Right lung (tissue), 10 donors: ENCODE measurements around the gene BTG3. TPM values are rescaled to one million over a fixed set of nuclear protein-coding genes. Genes with fewer than 3 reads are reported as not detected.

Experiments used
- DNase-seq, 2 donors: peaks; one replicate each; pipeline ENCODE4 v3.0.0-alpha.2; 2013
- long read RNA-seq, 8 donors: transcript quantifications; one replicate each; lab custom pipeline, GENCODE V29; 2026
- polyA plus RNA-seq, 5 donors: library from polyadenylated mRNA; unstranded; fragments of 120-200 nt; gene quantifications; one replicate each; pipeline versions ENCODE4 v1.2.1 to v1.2.3, GENCODE V29; 2013; ENCODE audit warnings: inconsistent platforms in 1 of 5, low replicate concordance in 1 of 5; ENCODE audit not compliant: insufficient read length in 5 of 5, insufficient read depth in 1 of 5

Gene BTG3
- 10 to 100 TPM; 38.3 to 57.0 (median 41.7) TPM for polyA plus RNA-seq
- long read RNA-seq, donor 1, transcript BTG3-204 (2 exons, 531 nt), result minor isoform, 6 of 47 reads
- long read RNA-seq, donor 1, transcript BTG3-202 (5 exons, 1,456 nt), result major isoform, 31 of 47 reads
- long read RNA-seq, donor 1, partial matches to known transcripts, result 5 of 47 reads
- long read RNA-seq, donor 1, other reads (novel, unspliced or antisense), result 0 of 47 reads
- long read RNA-seq, donor 2, transcript BTG3-202 (5 exons, 1,456 nt), result major isoform, 20 of 26 reads
- long read RNA-seq, donor 2, partial matches to known transcripts, result 0 of 26 reads
- long read RNA-seq, donor 2, other reads (novel, unspliced or antisense), result 0 of 26 reads
- long read RNA-seq, donor 3, transcript BTG3-202 (5 exons, 1,456 nt), result major isoform, 29 of 42 reads
- long read RNA-seq, donor 3, partial matches to known transcripts, result 6 of 42 reads
- long read RNA-seq, donor 3, other reads (novel, unspliced or antisense), result 0 of 42 reads
- long read RNA-seq, donor 4, transcript BTG3-202 (5 exons, 1,456 nt), result major isoform, 15 of 20 reads
- long read RNA-seq, donor 4, partial matches to known transcripts, result 0 of 20 reads
- long read RNA-seq, donor 4, other reads (novel, unspliced or antisense), result 0 of 20 reads
- long read RNA-seq, donor 5, transcript BTG3-202 (5 exons, 1,456 nt), result major isoform, 36 of 45 reads
- long read RNA-seq, donor 5, transcript BTG3-204 (2 exons, 531 nt), result minor isoform, 7 of 45 reads
- long read RNA-seq, donor 5, partial matches to known transcripts, result 0 of 45 reads
- long read RNA-seq, donor 5, other reads (novel, unspliced or antisense), result 0 of 45 reads
- long read RNA-seq, donor 6, transcript BTG3-202 (5 exons, 1,456 nt), result major isoform, 29 of 33 reads
- long read RNA-seq, donor 6, partial matches to known transcripts, result 0 of 33 reads
- long read RNA-seq, donor 6, other reads (novel, unspliced or antisense), result 0 of 33 reads
- long read RNA-seq, donor 7, transcript BTG3-202 (5 exons, 1,456 nt), result major isoform, 13 of 15 reads
- long read RNA-seq, donor 7, partial matches to known transcripts, result 0 of 15 reads
- long read RNA-seq, donor 7, other reads (novel, unspliced or antisense), result 0 of 15 reads
- long read RNA-seq, donor 8, transcript BTG3-202 (5 exons, 1,456 nt), result major isoform, 12 of 14 reads
- long read RNA-seq, donor 8, partial matches to known transcripts, result 0 of 14 reads
- long read RNA-seq, donor 8, other reads (novel, unspliced or antisense), result 0 of 14 reads

- peak; percentile 88 for DNase-seq
These were observed at the start of gene BTG3 for GRCh38 chr21:17612565-17613241. Gene BTG3 (minus strand): TSS chr21:17612901. CDS start chr21:17609144, 3,757 bp downstream.

DNA sequence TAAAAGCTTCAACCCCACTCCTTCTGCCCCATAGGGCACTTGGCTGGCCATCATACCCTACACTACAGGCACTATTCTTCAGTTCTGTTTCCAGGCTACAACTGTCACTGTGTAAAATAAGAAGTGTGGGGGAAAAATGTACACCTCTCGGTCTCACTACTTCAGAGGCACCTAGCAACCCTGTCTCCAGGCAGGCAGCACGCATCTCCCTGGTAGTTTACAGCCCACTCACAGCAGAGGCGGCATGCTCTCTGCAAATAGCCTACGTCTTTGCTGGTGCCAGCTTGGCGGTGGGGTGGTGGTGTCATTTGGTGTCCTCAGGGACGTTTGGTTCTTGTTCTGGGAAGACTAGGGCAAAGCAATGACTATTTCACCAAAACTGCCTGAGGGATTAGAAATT lies 48.2 kb upstream of the BTG3 start:
- peak; percentile 13 to 18 for DNase-seq

DNA sequence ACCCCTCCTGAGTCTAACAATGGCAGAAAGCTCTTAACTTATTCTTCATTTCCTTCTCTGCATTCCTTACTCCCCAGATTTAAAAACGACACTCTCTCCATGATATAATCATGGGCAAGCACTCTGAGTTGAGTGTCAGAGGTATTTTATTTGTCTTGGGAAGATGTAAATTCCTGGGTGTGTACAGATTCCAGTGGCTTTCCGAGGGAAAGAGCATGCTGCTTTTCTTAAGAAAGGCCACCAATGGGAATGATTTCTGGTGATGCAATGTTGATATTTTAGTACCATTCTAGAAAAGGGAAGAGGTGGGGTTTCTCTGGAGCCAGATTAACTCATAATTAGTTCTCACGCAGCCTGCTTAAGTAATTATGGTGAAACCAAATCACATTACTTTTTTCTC lies 47.8 kb upstream of the BTG3 start:
- DNase-seq, result peak in 1 of 2 donors; percentile 6

GRCh38 chr21:17658931-17659330 lies 46.2 kb upstream of the BTG3 start:
- no peak for DNase-seq

DNA sequence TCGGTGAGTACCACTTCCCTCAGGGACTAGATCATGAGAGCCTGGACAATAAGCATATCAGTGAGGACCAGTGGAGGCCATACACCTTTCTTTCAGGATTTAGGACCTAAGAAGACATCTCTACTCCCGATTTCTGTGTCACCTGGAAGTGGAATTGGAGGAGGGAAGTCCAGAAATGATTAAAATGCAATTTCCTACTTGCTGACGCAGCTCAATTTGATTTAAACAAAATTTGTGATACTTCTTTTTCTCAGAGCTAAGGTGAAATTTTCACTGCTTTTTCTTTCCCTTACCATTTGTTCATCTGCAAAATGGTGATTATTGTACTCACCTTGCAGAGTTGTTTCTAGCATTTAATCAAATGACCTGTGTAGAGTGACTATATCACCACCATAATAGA lies 38.8 kb upstream of the BTG3 start:
- DNase-seq, result no peak

GRCh38 chr21:17650292-17650691 lies 37.6 kb upstream of the BTG3 start:
- DNase-seq, result no peak

DNA sequence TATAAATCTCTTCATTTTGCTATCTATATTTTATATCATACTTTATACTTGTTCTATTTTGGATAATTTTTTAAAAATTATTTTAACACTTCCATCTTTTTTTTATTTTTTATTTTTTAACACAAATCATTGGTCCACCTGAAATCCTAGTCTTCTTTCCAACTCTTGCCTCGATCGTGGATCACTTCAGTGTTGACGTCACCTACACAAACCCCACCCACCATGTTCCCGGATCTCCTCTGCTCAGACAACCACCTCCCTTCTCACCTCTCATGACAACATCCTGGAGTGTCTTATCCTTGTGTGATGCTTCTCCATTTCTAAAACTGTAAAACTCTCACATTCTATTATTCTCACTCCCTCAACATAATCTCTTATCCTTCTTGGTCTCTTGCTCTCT lies 34.1 kb upstream of the BTG3 start:
- no peak for DNase-seq

GRCh38 chr21:17644186-17644585 lies 31.5 kb upstream of the BTG3 start:
- DNase-seq, result no peak

GRCh38 chr21:17640821-17641220 lies 28.1 kb upstream of the BTG3 start:
- no peak for DNase-seq

DNA sequence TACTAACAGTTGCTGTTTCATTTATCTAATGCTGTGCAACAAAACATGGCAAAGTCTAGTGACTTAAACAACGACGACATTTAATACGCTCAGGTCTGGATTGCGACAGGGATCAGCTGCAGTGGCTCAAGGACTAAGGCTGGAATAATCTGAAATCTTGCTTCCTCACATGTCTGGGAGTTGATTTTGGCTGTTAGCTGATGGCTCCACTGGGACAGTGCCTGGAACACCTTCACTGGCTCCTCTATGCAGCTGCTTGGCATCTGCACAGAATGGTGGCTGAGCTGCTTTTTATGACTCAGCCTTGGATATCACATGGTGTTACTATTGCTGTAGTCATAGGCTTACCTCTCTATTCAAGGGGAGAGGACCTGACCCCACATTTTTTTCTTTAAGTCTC lies 24.0 kb upstream of the BTG3 start:
- no peak for DNase-seq

DNA sequence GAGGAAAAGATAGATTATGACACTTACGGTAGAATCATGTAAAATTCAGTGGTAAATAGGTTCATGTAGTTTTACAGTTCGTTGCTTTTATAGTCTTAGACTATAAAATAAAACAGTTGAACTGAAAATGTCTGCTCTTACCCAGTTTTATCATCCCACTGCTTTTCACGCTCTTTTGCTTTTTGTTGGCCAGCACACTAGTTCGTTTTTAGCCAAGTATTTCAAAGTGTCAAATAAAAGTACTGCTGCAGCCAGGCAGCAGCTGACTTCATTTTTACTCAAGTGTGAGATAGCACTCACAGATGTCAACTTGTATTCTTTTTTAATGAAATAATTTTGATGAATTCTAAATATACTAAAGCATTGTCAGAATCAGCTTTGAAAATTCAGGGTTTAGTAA lies 18.5 kb upstream of the BTG3 start:
- DNase-seq, result peak; percentile 38 to 43

DNA sequence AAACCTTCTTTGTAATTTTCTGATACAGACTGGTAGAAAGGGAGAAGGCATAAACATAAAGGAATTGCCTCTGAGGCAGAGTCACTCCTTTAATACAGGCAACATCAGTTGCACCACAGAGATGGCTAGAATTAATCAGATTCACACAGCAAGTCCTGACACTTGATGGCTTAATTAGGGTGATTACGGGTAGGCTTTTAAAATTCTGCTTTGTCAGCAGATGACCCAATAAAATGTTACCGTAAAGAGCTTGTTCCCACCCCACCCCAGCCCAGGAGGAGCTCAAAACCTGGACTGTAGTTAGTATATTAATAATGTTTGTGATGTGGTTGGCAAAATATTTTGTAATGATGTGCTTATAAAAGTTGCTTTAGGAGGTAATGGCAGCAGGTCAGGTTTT lies 9.3 kb upstream of the BTG3 start:
- DNase-seq, result no peak

- peak in 1 of 2 donors; percentile 12 for DNase-seq
These were observed 4.1 kb upstream of the BTG3 start for GRCh38 chr21:17616831-17617230.

DNA sequence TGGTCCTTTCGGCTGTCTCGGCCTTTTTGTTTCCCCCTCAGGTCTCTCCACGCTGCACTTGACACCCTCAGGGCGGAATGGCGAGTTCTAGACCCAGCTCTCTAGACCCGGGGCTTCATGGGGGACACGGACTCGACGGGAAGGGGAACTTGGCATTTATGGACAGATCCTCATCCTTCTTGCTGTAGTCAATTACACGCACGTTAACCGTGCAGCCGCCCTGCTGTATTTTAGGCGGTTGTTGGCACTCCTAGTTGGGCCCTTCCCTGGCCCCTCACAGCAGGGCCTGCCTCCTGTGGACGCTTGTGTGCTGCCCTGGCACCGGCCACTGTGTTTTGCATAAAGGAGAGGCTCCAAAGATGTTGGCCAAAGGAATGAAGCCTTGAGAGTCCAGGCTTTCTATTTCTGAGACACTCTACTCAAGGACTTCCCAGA lies 558 bp upstream of the BTG3 start:
- DNase-seq, result peak in 1 of 2 donors; percentile 55

DNA sequence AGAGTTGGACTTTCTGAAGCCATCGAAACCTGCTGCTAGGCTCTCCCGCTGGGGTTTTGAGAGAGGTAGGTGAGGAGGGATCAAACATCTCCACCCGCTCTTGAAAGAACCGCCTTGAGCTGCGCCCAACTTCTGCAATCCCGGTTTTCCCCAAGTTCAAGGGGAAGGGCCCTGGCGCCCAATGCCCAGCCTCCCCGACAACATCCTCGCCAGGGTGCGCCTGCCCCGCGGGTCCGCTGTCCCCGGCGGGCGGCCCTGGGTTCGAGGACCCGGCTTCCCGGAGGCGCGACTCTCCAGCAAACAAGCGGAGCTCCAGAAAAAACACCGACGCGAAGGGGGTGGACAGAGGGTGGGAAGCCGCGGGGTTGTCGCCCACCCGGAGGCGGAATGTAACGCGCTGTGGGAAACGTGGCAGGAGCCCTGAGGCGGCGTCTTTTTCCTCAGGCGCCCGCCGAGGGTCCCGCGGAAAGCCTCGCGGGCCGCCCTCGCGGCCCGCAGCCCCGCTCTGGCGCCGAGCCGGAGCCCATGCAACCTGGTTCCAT lies 607 bp downstream of the BTG3 start:
- peak; percentile 56 to 63 for DNase-seq

DNA sequence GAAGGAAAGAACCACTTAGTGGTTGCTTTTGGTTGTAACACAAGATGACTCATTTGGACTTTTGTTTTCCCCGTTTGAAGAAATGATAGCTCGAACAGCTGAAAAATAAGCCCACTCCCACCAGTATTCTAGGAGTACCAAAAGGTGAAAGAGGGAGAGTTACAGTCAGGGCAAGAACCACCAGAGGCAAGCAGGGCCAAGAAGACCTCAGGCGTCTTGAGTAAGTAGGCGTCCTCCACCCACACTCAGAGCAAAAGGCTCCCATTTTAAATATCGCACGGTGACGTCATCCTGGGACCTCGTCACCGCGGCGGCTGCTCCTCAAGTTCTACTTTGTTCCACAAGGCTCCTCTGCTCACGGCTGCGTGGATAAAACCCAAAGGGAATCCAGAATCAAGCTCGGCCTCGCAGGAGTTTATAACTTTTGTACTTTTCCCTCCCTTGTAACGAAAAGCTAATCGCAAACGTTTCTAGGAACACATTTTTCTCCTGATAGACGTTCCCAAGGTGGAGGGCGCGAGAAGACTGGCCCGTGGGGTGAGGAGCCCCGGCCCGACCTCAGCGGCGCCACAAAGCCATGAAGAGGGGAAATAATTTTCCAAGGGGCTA lies 1.2 kb downstream of the BTG3 start:
- DNase-seq, result peak; percentile 87 to 90

DNA sequence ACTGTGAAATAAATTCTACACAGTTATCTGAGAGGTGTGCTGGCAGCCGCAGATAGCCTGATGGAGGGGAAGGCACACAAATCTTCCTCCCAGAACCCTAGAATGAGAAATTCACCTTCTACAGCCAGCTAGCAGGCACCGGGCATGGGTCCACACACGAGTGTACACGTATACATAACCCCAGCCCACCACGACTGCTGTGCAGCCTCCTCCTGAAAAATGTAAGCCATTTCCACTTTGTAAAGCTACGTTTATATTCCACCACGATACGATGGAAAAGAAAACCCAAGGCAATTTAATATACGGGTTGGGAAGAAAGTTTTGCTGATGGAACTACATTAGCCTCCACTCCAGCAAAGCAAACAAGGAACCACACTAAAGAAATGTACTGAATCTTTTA lies 1.8 kb downstream of the BTG3 start:
- peak; percentile 29 to 40 for DNase-seq

DNA sequence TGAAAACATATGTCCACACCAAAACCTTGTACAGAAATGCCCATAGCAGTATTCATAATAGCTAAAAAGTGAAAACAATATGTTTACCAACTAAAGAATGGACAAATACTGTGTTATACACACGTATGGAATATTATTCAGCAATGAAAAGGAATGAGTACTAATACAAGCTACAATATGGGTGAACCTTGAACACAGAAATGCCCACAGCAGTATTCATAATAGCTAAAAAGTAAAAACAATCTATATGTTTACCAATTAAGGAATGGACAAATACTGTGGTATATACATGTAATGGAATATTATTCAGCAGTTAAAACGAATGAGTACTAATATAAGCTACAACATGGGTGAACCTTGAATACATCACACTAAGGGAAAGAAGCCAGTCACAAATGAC lies 3.0 kb downstream of the BTG3 start:
- DNase-seq, result no peak

DNA sequence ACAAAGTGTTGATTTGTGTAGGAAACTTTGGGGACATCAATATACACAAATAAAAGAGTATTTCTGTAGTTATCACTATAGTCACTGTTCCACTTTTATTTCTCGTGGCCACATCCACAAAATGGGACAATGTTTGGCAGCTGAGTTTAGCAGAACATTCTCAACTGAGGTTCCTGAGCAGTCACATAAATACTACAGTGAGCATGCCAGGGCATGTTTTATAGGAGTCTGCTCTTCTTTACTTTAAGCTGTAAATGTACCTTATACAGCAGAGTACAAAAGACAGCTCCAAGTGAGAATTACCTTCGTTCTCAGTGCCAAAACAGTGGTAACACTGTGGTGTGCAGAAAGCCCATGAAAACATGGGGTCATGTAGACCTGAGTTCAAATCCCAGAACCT lies 5.0 kb downstream of the BTG3 start:
- no peak for DNase-seq

GRCh38 chr21:17602874-17603273 lies 9.8 kb downstream of the BTG3 start:
- DNase-seq, result no peak

DNA sequence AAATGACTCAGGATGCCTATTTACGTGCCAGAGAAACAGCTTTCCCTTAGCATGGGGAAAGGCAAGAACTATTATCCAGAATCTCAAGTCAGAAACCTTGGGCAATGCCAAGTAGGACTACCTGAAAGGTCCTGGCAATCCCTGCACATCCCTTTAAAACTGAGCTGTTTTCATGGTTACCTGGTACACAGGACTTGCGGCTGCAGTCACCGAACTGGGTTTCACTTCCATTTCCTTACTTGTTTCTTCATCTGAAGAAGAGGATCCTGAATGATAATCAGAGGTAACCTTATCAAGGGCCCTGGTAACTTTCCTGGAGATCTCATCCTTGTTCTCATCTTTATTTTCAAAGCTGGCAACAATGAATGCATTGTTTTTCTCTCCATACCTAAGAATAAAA lies 14.3 kb downstream of the BTG3 start:
- DNase-seq, result no peak
